GM12872 (cell line): ENCODE results near the gene CDK5R2.

Experiments
- CTCF ChIP-seq: IDR thresholded peaks from 3 replicates; pipeline ENCODE4 v1.5.1; 2011; ENCODE audit warnings: low read depth, mild to moderate bottlenecking, low read length, moderate library complexity; ENCODE audit not compliant: insufficient read depth

Gene CDK5R2

GRCh38 chr2:218981390-218981880 is 22.0 kb downstream of the CDK5R2 start:
- TF ChIP-seq CTCF = peak; percentile 21; the same call in 1 of the 3 replicates

- no peak for TF ChIP-seq CTCF
Measured at GRCh38 chr2:218981881-218982585, 22.6 kb downstream of the CDK5R2 start.

- TF ChIP-seq CTCF = no peak
Measured at GRCh38 chr2:218982586-218983262, 23.3 kb downstream of the CDK5R2 start.

GRCh38 chr2:218983263-218983933 is 23.9 kb downstream of the CDK5R2 start:
- TF ChIP-seq CTCF = no peak

- TF ChIP-seq CTCF = no peak
Measured at GRCh38 chr2:218983934-218984238, 24.4 kb downstream of the CDK5R2 start.

- TF ChIP-seq CTCF = no peak
Measured at GRCh38 chr2:218984239-218985020, 25.0 kb downstream of the CDK5R2 start.

GRCh38 chr2:218985021-218985324 is 25.5 kb downstream of the CDK5R2 start, which contains the start of gene FEV:
TSS of gene FEV (minus strand) at chr2:218985184. CDS start at chr2:218985075, 109 bp downstream.
- TF ChIP-seq CTCF = no peak
